HG02763 (cell line): ENCODE measurements around the gene LTBP2.

Experiments
- ATAC-seq: cut with Tn5 transposase; IDR thresholded peaks from one replicate; pipeline ENCODE4 v1.9.1; 2021; ENCODE audit warnings: mild to moderate bottlenecking, moderate library complexity; ENCODE audit not compliant: unreplicated experiment

LTBP2 gene

DNA sequence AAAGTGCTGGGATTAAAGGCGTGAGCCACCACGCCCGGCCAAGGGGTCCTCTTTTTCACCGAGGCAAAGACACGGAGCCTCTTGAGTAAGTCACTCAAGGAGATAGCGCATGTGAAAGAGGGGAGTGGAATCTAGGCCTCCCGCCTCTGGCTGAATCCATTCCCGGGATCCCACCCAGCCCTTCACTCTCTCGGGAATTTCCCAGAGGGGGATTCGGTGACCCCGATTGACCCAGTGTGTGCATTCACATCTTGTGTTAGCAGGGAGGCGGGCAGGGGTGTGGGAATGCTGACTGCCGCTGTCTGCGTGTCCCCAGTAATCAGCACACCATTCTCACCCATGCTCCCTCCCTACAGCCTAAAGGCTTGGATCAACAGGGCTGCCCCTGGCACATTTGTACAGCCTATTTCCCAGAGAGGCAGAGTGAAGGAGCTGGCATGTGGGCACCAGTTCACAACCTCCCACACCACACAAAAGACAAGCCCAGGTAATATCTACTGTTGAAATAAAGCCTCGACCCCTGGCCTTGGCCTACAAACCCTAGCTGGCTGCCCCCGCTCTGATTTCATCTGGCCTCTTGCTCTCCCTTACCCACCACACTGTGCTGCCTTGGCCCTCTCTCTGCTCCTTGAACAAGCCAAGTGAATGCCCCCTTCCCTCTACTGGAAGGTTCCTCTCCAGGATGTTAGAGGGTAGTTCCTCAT is 1.3 kb upstream of the LTBP2 start:
- no peak for ATAC-seq

- ATAC-seq, result peak; percentile 55
Measured at GRCh38 chr14:74612350-74613021, 449 bp upstream of the LTBP2 start.

DNA sequence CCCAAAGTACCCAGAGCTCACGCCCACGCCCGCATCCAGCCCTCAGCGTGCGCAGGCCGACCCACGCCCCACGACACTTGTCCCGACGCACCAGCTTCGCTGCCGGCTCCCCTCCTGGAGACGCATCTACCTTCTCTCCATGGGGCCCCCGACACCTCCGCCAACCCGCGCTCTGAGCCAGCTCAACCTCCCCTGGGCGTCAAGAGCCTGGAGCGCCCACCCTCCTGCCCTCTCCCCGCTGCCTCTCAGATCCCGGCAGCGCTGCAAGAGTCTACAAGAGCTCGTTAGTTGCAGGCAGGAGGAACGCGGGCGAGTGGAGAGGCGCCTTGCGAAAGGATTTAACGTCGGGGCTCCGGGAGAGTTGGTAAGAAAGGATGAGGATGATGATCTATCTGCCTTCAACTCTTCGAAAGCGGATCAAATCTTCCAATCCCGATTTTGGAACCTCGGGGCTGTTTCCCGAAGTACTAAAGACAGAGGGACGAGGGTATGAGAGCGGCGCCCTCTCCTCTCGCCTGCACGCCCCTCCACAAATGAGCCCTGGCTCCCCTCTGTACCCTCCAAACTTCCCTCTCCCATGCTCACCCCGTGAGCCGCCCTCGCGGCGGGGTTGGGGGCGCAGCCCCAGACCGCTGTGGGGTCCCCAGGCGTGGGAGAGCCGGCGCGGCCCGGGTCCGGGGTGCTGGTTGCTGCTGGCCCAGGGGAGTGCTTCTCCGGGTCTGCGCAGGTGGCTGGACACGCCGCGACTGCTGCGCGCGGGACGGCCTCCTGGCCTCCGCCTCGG is 979 bp downstream of the LTBP2 start:
- ATAC-seq, result no peak

DNA sequence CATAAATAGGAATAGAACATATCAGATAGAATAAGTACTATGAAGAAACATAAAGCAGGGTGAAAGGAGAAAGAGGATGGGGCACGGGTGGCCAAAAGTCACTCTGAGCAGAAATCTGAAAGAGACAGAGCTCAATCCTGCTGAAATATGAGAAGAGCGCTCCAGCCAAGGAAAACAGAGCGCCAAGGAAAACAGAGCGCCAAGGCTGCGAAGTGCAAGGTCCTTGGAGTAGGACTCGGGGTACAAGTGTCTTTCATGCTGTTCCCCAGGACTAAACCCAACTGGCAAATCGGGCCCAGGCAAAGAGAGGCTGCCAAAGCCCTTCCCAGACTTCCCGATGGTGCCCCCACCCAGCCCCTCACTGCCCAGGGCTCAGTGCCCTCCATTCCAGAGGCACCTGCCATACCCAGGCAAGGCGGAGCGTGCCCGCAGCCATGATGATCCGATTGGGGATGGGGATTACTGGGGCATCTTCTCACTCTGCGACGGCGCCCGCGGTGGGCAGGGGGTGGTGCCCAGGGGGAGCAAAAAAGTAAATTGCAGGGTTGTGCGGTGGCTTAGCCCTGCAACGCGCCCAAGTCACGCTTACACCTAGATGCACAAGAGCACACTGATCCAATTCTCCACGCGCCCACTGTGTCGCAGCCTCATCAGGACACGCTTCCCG is 1.7 kb downstream of the LTBP2 start:
- ATAC-seq, result no peak

- no peak for ATAC-seq
Measured at GRCh38 chr14:74609721-74610120, 2.3 kb downstream of the LTBP2 start.

GRCh38 chr14:74608959-74609611 is 3.0 kb downstream of the LTBP2 start:
- peak; percentile 45 for ATAC-seq

- ATAC-seq, result no peak
Measured at GRCh38 chr14:74606727-74607126, 5.3 kb downstream of the LTBP2 start.

- no peak for ATAC-seq
Measured at GRCh38 chr14:74605531-74606223, 6.4 kb downstream of the LTBP2 start.

GRCh38 chr14:74604911-74605310 is 7.1 kb downstream of the LTBP2 start:
- ATAC-seq, result no peak

GRCh38 chr14:74604157-74604556 is 7.9 kb downstream of the LTBP2 start:
- no peak for ATAC-seq

GRCh38 chr14:74601982-74602381 is 10.1 kb downstream of the LTBP2 start:
- no peak for ATAC-seq

DNA sequence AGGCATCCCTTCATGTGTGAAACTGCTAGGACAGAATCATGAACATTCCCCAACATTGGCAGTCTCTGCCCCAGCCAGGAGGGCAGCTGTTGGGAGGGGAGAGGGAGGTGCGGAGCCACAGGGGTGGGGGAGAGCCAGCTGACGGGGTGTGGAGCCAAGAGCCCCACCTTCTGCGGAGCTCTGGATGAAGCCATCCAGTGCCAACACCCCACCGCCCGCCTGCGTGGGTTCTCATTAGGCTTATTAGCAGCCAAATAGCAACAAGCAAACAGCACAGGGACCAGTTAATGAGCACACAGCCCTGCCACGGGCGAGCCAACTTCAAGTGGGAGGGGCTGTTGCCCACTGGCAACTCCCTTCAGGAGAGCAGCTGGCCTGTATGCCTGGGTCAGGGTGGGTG is 12.1 kb downstream of the LTBP2 start:
- ATAC-seq, result no peak

DNA sequence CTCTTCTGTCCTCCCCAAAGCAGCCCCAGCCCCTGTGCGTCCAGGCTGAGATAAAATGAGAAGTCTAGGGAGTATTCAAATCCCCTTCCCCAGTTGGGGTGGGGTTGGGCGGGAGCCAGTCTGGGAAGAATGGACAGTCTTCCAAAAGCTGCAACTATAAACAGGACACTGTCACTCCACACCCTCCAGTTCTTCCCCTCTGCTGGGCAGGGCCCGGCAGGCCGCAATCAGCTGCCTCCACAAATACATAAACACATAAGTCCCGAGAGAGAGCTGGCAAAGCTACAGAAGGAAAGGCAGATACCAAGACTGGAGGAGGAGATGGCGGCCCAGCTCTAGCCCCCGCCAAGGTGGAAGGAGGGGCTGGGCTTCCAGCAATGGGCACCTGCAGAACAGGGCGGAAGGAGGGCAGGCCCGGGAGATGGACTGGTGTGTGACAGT is 12.7 kb downstream of the LTBP2 start:
- ATAC-seq, result no peak

- no peak for ATAC-seq
Measured at GRCh38 chr14:74596741-74597450, 15.1 kb downstream of the LTBP2 start.

DNA sequence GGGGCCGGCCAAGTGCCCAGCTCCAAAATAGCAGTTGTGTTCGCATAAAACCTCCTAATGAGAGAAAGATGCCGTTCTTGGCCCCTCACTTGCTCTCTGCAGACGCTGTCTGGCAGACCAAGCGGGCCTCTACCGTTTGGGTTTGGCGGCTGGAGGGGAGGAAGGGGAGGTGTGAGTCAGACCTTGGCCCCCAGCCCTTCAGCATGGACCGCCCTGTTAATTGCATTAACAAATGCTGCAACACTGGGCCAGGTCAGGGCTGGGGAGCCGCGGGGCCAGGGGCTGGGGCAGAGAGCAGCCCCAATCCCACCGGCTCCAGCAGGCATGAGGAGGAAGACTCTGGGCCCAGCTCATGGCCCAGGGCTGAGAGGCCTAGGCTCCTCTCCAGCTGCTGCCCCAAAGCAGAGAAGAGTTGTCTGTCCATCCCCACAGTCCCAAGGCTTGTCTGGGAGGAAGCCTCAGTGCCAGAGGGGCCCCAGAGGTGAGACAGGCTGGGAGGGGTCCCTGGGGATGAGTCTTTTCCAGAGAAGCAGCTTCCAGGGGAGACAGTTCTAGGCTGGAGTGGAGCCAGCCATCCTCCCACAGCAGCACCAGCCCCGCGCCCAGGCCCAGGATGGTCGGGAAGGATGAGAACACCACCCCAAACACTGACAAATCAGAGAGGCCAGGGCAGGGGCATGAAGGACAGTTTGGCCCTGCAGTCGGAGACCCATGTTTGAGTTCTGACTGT is 16.9 kb downstream of the LTBP2 start:
- no peak for ATAC-seq

- no peak for ATAC-seq
Measured at GRCh38 chr14:74594606-74595005, 17.4 kb downstream of the LTBP2 start.

- no peak for ATAC-seq
Measured at GRCh38 chr14:74594029-74594428, 18.0 kb downstream of the LTBP2 start.

DNA sequence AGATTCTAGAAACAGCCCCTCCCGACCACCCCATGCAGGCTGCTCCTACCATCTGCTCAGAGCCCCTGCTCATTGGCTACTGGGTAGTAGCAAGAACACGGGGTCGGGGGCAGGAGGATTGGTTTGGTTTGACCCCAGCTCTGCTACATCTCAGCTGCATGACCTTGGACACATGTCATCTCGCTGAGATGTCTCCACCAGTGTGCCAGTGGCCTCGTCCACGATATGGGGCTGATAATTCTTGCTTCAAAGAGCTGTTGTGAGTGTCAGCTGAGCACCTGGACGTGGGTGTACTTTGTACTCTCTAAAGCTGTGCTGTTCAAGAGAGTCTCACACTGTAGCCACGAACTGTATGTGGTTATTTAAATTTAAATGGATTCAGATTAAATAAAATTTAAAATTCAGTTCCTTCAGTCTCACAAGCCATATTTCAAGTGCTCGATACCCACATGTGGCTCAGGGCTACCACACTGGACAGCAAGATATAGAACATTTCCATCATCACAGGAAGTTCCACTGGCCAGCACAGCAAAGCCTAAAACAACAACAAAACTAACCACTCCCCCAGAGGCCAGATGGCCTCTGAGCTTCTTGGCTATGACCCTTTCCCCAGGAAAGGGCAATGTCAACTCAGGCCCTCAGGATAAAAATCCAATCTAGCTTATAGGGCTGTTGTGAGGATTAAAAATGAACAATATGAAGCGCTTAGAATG is 18.6 kb downstream of the LTBP2 start:
- no peak for ATAC-seq
